Osteoblast (primary cell): ENCODE results near the gene AIP. TPM values are rescaled to one million over a fixed set of nuclear protein-coding genes. Genes with fewer than 3 reads are reported as not detected.

Experiments
- DNase-seq: peaks from one replicate; pipeline ENCODE4 v3.0.0; 2011; ENCODE audit warnings: low spot score, mixed read lengths; ENCODE audit not compliant: insufficient read length; ENCODE audit errors: missing footprints
- H2AFZ ChIP-seq: 2 replicates; pipeline ENCODE4 v1.6.0; 2011; ENCODE audit warnings: mild to moderate bottlenecking, low read length
- H3K27ac ChIP-seq: 2 replicates; pipeline ENCODE4 v1.5.1; 2011; ENCODE audit warnings: mild to moderate bottlenecking, low read depth, low read length, moderate library complexity
- H3K27me3 ChIP-seq: 2 replicates; pipeline ENCODE4 v1.6.0; 2012; ENCODE audit warnings: mild to moderate bottlenecking, control low read depth, inconsistent platforms, low read length, moderate library complexity; ENCODE audit not compliant: insufficient read depth
- H3K36me3 ChIP-seq: 2 replicates; pipeline ENCODE4 v1.5.1; 2011; ENCODE audit warnings: mild to moderate bottlenecking, low read length, control low read depth, moderate library complexity; ENCODE audit not compliant: insufficient read depth
- H3K4me1 ChIP-seq: 2 replicates; pipeline ENCODE4 v1.5.1; 2011; ENCODE audit warnings: mild to moderate bottlenecking, low read length, control low read depth, moderate library complexity; ENCODE audit not compliant: insufficient read depth
- H3K4me2 ChIP-seq: 2 replicates; pipeline ENCODE4 v1.6.0; 2011; ENCODE audit warnings: mild to moderate bottlenecking, low read length; ENCODE audit not compliant: insufficient read depth
- H3K4me3 ChIP-seq: fragments of 200-600 bp; sonication (generic); 3 replicates; pipeline ENCODE4 v1.5.1; 2012; ENCODE audit warnings: mild to moderate bottlenecking, low read length, inconsistent platforms; ENCODE audit not compliant: insufficient read depth
- H3K79me2 ChIP-seq: 2 replicates; pipeline ENCODE4 v1.6.0; 2012; ENCODE audit warnings: mild to moderate bottlenecking, low read length, control low read depth, inconsistent platforms; ENCODE audit not compliant: insufficient read depth
- H3K9me3 ChIP-seq: 2 replicates; pipeline ENCODE4 v1.5.1; 2011; ENCODE audit warnings: low read depth, low read length, control low read depth
- H4K20me1 ChIP-seq: 2 replicates; pipeline ENCODE4 v1.6.0; 2012; ENCODE audit warnings: mild to moderate bottlenecking, low read length, control low read depth; ENCODE audit not compliant: insufficient read depth
- CTCF ChIP-seq: IDR thresholded peaks from 2 replicates; pipeline ENCODE4 v1.5.1; 2011; ENCODE audit warnings: mild to moderate bottlenecking, low read depth, low read length, moderate library complexity; ENCODE audit errors: extremely low read depth
- total RNA-seq: library from RNA; depleted of rRNA; stranded (reverse); fragments of >200 nt; gene quantifications from 2 replicates; pipeline ENCODE4 v1.2.3, GENCODE V29; 2012

AIP gene
- total RNA-seq, 1 donor = 71.3 TPM

- Histone ChIP-seq H3K27me3 (no peaks in the 10 kb centered on the region), H3K27ac (no peak overlapping the region), H2AFZ (no peak overlapping the region), H3K4me2 (no peak overlapping the region), H3K4me3 (no peak overlapping the region), H3K4me1 (no peaks in the 10 kb centered on the region), H4K20me1 (peaks cover 2% of the 10 kb centered on the region), H3K36me3 (peaks cover 34% of the 10 kb centered on the region), H3K79me2 (peaks cover 7% of the 10 kb centered on the region), H3K9me3 (no peaks in the 10 kb centered on the region)
- no peak for TF ChIP-seq CTCF
- no peak for DNase-seq
These were observed 47.6 kb upstream of the AIP start for GRCh38 chr11:67435031-67435726.

GRCh38 chr11:67435727-67436458, 46.9 kb upstream of the AIP start:
- no peak for DNase-seq
- Histone ChIP-seq H2AFZ (no peak overlapping the region), H4K20me1 (peaks cover 4% of the 10 kb centered on the region), H3K27ac (no peak overlapping the region), H3K36me3 (peaks cover 32% of the 10 kb centered on the region), H3K4me3 (no peak overlapping the region), H3K4me2 (no peak overlapping the region), H3K9me3 (no peaks in the 10 kb centered on the region), H3K79me2 (peaks cover 2% of the 10 kb centered on the region), H3K27me3 (no peaks in the 10 kb centered on the region), H3K4me1 (no peaks in the 10 kb centered on the region)
- TF ChIP-seq CTCF = no peak

GRCh38 chr11:67436459-67437081, 46.3 kb upstream of the AIP start:
- H3K27me3 ChIP-seq = no peaks in the 10 kb centered on the region
- peaks cover 31% of the 10 kb centered on the region for H3K36me3 ChIP-seq
- no peaks in the 10 kb centered on the region for H3K4me1 ChIP-seq
- no peak for TF ChIP-seq CTCF
- H3K79me2 ChIP-seq = peaks cover 5% of the 10 kb centered on the region
- no peak overlapping the region for H3K27ac ChIP-seq
- no peak overlapping the region for H2AFZ ChIP-seq
- H3K4me2 ChIP-seq = no peak overlapping the region
- no peak overlapping the region for H3K4me3 ChIP-seq
- H4K20me1 ChIP-seq = peaks cover 4% of the 10 kb centered on the region
- DNase-seq = peak; percentile 89
- no peaks in the 10 kb centered on the region for H3K9me3 ChIP-seq
